WTC11 (cell line): ENCODE results near the gene C4orf33. TPM values are rescaled to one million over a fixed set of nuclear protein-coding genes. Genes with fewer than 3 reads are reported as not detected.

Source experiments
- ATAC-seq: fragments of 200-7000 bp; cut with Tn5 transposase; 2 replicates; pipeline ENCODE4 v1.10.0; 2021; ENCODE audit warnings: mild to moderate bottlenecking, moderate library complexity
- CTCF ChIA-PET: fragments of 300-600 bp; sonication (Branson Sonifier 250); formaldehyde crosslinking; loops from one replicate; lab custom pipeline; 2021; ENCODE audit warnings: antibody characterized with exemption; lab: Charles Lee
- POLR2A ChIA-PET: fragments of 350-600 bp; sonication (Branson Sonifier 250); formaldehyde crosslinking; loops from one replicate; lab custom pipeline; 2021; ENCODE audit warnings: antibody characterized with exemption; lab: Charles Lee
- DNase-seq: peaks from one replicate; pipeline ENCODE4 v3.0.0; 2021; ENCODE audit warnings: low spot score
- H3K27ac Mint-ChIP-seq: 2 replicates; pipeline ENCODE4 v1.8.0; 2021; ENCODE audit warnings: mixed read lengths
- H3K27me3 Mint-ChIP-seq: 2 replicates; pipeline ENCODE4 v1.8.0; 2021; ENCODE audit warnings: low read depth, mild to moderate bottlenecking, moderate library complexity, mixed read lengths
- H3K36me3 Mint-ChIP-seq: 2 replicates; pipeline ENCODE4 v1.8.0; 2021; ENCODE audit warnings: mixed read lengths
- H3K4me1 Mint-ChIP-seq: 2 replicates; pipeline ENCODE4 v1.8.0; 2022; ENCODE audit warnings: mixed read lengths
- H3K4me3 Mint-ChIP-seq: 2 replicates; pipeline ENCODE4 v1.8.0; 2021; ENCODE audit warnings: mild to moderate bottlenecking, moderate library complexity, mixed read lengths
- H3K9me3 Mint-ChIP-seq: 2 replicates; pipeline ENCODE4 v1.8.0; 2021; ENCODE audit warnings: mixed read lengths
- CREM ChIP-seq: sonication (generic); formaldehyde crosslinking; IDR thresholded peaks from 2 replicates; pipeline ENCODE4 v1.8.1; 2022; ENCODE audit warnings: mild to moderate bottlenecking, missing genetic modification reagents, moderate library complexity
- ESRRA ChIP-seq: sonication (generic); formaldehyde crosslinking; IDR thresholded peaks from 2 replicates; pipeline ENCODE4 v1.8.1; 2022; ENCODE audit warnings: mild to moderate bottlenecking, missing genetic modification reagents, borderline replicate concordance
- HMGA2 ChIP-seq: fragments of 250-450 bp; sonication (Bioruptor Pico); IDR thresholded peaks from 2 replicates; pipeline ENCODE4 v1.4.0; 2021; ENCODE audit warnings: mild to moderate bottlenecking, moderate library complexity
- KAT7 ChIP-seq: sonication (generic); formaldehyde crosslinking; IDR thresholded peaks from 2 replicates; pipeline ENCODE4 v1.8.1; 2023; ENCODE audit warnings: missing genetic modification reagents, mild to moderate bottlenecking, borderline replicate concordance
- NR3C1 ChIP-seq: sonication (generic); formaldehyde crosslinking; conservative IDR thresholded peaks from 2 replicates; pipeline ENCODE4 v1.8.1; 2023; ENCODE audit warnings: low read depth, mild to moderate bottlenecking, missing genetic modification reagents
- SMAD4 ChIP-seq: sonication (generic); formaldehyde crosslinking; IDR thresholded peaks from 2 replicates; pipeline ENCODE4 v1.8.0; 2022; ENCODE audit warnings: mild to moderate bottlenecking, missing genetic modification reagents
- SP1 ChIP-seq: sonication (generic); formaldehyde crosslinking; conservative IDR thresholded peaks from 2 replicates; pipeline ENCODE4 v1.8.1; 2022; ENCODE audit warnings: missing genetic modification reagents
- ZNF121 ChIP-seq: sonication (generic); formaldehyde crosslinking; IDR thresholded peaks from 2 replicates; pipeline ENCODE4 v1.8.0; 2023; ENCODE audit warnings: missing genetic modification reagents
- ZNF138 ChIP-seq: sonication (generic); formaldehyde crosslinking; conservative IDR thresholded peaks from 2 replicates; pipeline ENCODE4 v1.8.1; 2022; ENCODE audit warnings: mild to moderate bottlenecking, moderate library complexity, missing genetic modification reagents
- ZNF219 ChIP-seq: sonication (generic); formaldehyde crosslinking; IDR thresholded peaks from 2 replicates; pipeline ENCODE4 v1.8.0; 2023; ENCODE audit warnings: missing genetic modification reagents, mild to moderate bottlenecking, borderline replicate concordance
- ZNF423 ChIP-seq: fragments of 250-450 bp; sonication (Bioruptor Pico); IDR thresholded peaks from 2 replicates; pipeline ENCODE4 v2.1.2; 2022; ENCODE audit warnings: mild to moderate bottlenecking, moderate library complexity
- total RNA-seq: library from RNA; stranded (reverse); gene quantifications from 3 replicates; pipeline ENCODE4 v1.2.3, GENCODE V29; 2021
- TF ChIP-seq, protein P1 (sequence below): fragments of 250-450 bp; sonication (Bioruptor Pico); IDR thresholded peaks from 2 replicates; pipeline ENCODE4 v1.9.0; 2021; ENCODE audit warnings: mild to moderate bottlenecking, borderline replicate concordance
- TF ChIP-seq, protein P2 (sequence below): sonication (generic); formaldehyde crosslinking; IDR thresholded peaks from 2 replicates; pipeline ENCODE4 v1.8.1; 2023; ENCODE audit warnings: mild to moderate bottlenecking, missing genetic modification reagents, moderate library complexity
- TF ChIP-seq, protein P3 (sequence below): fragments of 250-450 bp; sonication (Bioruptor Pico); IDR thresholded peaks from 2 replicates; pipeline ENCODE4 v1.9.0; 2021; ENCODE audit warnings: mild to moderate bottlenecking
- TF ChIP-seq, protein P4 (sequence below): sonication (generic); formaldehyde crosslinking; IDR thresholded peaks from 2 replicates; pipeline ENCODE4 v1.8.0; 2023; ENCODE audit warnings: missing genetic modification reagents
- TF ChIP-seq, protein P5 (sequence below): fragments of 250-450 bp; sonication (Bioruptor Pico); IDR thresholded peaks from 2 replicates; pipeline ENCODE4 v1.9.0; 2021; ENCODE audit warnings: mild to moderate bottlenecking
- TF ChIP-seq, protein P6 (sequence below): sonication (generic); formaldehyde crosslinking; IDR thresholded peaks from 2 replicates; pipeline ENCODE4 v1.8.0; 2023; ENCODE audit warnings: mild to moderate bottlenecking, missing genetic modification reagents

Gene C4orf33
- total RNA-seq, 1 experiment from 2014 or later = 6.9 TPM

DNA sequence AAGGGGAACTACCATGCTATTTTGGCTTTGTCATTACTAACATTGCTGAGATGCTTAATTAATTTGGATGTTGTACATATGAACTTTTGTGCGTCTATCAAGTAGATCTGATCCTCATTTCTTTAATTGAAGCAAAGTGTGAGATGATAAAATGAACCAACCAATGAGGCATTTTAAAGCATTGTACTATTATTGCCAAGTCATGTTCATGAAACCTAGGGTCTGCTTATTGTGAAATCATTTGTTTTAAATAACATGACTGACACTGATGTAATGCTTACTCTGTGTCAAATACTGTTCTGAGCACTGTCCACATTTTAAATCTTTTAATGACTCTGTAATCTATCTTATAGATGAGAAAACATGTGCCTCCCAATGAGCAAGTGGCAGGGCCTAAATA, 57.7 kb downstream of the C4orf33 start (continued):
- TF ChIP-seq, protein P1, sequence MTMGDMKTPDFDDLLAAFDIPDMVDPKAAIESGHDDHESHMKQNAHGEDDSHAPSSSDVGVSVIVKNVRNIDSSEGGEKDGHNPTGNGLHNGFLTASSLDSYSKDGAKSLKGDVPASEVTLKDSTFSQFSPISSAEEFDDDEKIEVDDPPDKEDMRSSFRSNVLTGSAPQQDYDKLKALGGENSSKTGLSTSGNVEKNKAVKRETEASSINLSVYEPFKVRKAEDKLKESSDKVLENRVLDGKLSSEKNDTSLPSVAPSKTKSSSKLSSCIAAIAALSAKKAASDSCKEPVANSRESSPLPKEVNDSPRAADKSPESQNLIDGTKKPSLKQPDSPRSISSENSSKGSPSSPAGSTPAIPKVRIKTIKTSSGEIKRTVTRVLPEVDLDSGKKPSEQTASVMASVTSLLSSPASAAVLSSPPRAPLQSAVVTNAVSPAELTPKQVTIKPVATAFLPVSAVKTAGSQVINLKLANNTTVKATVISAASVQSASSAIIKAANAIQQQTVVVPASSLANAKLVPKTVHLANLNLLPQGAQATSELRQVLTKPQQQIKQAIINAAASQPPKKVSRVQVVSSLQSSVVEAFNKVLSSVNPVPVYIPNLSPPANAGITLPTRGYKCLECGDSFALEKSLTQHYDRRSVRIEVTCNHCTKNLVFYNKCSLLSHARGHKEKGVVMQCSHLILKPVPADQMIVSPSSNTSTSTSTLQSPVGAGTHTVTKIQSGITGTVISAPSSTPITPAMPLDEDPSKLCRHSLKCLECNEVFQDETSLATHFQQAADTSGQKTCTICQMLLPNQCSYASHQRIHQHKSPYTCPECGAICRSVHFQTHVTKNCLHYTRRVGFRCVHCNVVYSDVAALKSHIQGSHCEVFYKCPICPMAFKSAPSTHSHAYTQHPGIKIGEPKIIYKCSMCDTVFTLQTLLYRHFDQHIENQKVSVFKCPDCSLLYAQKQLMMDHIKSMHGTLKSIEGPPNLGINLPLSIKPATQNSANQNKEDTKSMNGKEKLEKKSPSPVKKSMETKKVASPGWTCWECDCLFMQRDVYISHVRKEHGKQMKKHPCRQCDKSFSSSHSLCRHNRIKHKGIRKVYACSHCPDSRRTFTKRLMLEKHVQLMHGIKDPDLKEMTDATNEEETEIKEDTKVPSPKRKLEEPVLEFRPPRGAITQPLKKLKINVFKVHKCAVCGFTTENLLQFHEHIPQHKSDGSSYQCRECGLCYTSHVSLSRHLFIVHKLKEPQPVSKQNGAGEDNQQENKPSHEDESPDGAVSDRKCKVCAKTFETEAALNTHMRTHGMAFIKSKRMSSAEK = no peak
- TF ChIP-seq, protein P2, sequence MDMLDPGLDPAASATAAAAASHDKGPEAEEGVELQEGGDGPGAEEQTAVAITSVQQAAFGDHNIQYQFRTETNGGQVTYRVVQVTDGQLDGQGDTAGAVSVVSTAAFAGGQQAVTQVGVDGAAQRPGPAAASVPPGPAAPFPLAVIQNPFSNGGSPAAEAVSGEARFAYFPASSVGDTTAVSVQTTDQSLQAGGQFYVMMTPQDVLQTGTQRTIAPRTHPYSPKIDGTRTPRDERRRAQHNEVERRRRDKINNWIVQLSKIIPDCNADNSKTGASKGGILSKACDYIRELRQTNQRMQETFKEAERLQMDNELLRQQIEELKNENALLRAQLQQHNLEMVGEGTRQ (CRISPR knock-in tag) = no peak
- TF ChIP-seq, protein P3, sequence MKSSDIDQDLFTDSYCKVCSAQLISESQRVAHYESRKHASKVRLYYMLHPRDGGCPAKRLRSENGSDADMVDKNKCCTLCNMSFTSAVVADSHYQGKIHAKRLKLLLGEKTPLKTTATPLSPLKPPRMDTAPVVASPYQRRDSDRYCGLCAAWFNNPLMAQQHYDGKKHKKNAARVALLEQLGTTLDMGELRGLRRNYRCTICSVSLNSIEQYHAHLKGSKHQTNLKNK (CRISPR knock-in tag) = no peak

DNA sequence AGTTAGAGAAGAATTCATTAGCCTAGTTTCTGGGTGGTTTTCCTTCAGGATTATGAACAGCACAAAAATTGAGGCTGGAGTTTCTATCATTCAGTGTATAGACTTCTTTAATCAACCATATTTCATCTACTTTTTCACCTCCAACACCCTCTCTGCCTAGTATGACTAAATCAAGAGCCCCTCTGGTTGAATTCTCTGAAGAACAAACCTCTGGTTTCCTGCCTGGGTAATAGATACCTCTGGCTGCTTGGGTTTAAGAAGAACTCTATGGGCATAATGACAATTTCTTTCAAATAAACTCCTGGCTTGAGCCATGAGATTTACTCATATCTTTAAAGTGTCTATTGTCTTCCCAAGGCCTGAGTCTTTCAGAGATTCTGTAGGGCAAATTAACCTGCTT, 66.5 kb downstream of the C4orf33 start:
- Mint-ChIP-seq H3K9me3 (peaks cover 2% of the 10 kb centered on the region), H3K27ac (no peak overlapping the region), H3K4me3 (no peak overlapping the region), H3K27me3 (no peaks in the 10 kb centered on the region), H3K36me3 (no peaks in the 10 kb centered on the region; the same call in 1 of the 2 replicates), H3K4me1 (peaks cover 18% of the 10 kb centered on the region)
- DNase-seq (no peak), ATAC-seq (no peak)
- ChIA-PET POLR2A (no interaction called here), CTCF (no interaction called here)
- TF ChIP-seq ZNF138 (no peak), ZNF219 (no peak), CREM (no peak), ZNF423 (CRISPR knock-in tag) (no peak), NR3C1 (CRISPR knock-in tag) (no peak), HMGA2 (CRISPR knock-in tag) (no peak), ESRRA (CRISPR knock-in tag) (no peak), SP1 (no peak), KAT7 (CRISPR knock-in tag) (no peak), ZNF121 (CRISPR knock-in tag) (no peak), SMAD4 (CRISPR knock-in tag) (no peak)
- TF ChIP-seq, protein P4, sequence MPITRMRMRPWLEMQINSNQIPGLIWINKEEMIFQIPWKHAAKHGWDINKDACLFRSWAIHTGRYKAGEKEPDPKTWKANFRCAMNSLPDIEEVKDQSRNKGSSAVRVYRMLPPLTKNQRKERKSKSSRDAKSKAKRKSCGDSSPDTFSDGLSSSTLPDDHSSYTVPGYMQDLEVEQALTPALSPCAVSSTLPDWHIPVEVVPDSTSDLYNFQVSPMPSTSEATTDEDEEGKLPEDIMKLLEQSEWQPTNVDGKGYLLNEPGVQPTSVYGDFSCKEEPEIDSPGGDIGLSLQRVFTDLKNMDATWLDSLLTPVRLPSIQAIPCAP (CRISPR knock-in tag) = no peak
- TF ChIP-seq, protein P1 = no peak
- TF ChIP-seq, protein P5, sequence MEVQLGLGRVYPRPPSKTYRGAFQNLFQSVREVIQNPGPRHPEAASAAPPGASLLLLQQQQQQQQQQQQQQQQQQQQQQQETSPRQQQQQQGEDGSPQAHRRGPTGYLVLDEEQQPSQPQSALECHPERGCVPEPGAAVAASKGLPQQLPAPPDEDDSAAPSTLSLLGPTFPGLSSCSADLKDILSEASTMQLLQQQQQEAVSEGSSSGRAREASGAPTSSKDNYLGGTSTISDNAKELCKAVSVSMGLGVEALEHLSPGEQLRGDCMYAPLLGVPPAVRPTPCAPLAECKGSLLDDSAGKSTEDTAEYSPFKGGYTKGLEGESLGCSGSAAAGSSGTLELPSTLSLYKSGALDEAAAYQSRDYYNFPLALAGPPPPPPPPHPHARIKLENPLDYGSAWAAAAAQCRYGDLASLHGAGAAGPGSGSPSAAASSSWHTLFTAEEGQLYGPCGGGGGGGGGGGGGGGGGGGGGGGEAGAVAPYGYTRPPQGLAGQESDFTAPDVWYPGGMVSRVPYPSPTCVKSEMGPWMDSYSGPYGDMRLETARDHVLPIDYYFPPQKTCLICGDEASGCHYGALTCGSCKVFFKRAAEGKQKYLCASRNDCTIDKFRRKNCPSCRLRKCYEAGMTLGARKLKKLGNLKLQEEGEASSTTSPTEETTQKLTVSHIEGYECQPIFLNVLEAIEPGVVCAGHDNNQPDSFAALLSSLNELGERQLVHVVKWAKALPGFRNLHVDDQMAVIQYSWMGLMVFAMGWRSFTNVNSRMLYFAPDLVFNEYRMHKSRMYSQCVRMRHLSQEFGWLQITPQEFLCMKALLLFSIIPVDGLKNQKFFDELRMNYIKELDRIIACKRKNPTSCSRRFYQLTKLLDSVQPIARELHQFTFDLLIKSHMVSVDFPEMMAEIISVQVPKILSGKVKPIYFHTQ (CRISPR knock-in tag) = no peak
- TF ChIP-seq, protein P6, sequence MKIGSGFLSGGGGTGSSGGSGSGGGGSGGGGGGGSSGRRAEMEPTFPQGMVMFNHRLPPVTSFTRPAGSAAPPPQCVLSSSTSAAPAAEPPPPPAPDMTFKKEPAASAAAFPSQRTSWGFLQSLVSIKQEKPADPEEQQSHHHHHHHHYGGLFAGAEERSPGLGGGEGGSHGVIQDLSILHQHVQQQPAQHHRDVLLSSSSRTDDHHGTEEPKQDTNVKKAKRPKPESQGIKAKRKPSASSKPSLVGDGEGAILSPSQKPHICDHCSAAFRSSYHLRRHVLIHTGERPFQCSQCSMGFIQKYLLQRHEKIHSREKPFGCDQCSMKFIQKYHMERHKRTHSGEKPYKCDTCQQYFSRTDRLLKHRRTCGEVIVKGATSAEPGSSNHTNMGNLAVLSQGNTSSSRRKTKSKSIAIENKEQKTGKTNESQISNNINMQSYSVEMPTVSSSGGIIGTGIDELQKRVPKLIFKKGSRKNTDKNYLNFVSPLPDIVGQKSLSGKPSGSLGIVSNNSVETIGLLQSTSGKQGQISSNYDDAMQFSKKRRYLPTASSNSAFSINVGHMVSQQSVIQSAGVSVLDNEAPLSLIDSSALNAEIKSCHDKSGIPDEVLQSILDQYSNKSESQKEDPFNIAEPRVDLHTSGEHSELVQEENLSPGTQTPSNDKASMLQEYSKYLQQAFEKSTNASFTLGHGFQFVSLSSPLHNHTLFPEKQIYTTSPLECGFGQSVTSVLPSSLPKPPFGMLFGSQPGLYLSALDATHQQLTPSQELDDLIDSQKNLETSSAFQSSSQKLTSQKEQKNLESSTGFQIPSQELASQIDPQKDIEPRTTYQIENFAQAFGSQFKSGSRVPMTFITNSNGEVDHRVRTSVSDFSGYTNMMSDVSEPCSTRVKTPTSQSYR (CRISPR knock-in tag) = no peak
